Fibroblast of the aortic adventitia (primary cell): ENCODE results near the gene TDRD12. TPM values are rescaled to one million over a fixed set of nuclear protein-coding genes. Genes with fewer than 3 reads are reported as not detected.

Source experiments
- DNase-seq: peaks from one replicate; pipeline ENCODE4 v3.0.0-alpha.2; 2010; ENCODE audit warnings: low read depth
- H3K4me3 ChIP-seq: 2 replicates; pipeline ENCODE4 v1.5.1; 2011; ENCODE audit warnings: low read depth, mild to moderate bottlenecking, control low read depth, low read length, moderate library complexity
- CTCF ChIP-seq: IDR thresholded peaks from 2 replicates; pipeline ENCODE4 v1.5.1; 2011; ENCODE audit warnings: mild to moderate bottlenecking, low read length, control low read depth, inconsistent platforms; ENCODE audit not compliant: insufficient read depth
- small RNA-seq: library from RNA; depleted of rRNA; stranded (forward); fragments of <200 nt; gene quantifications from one replicate; pipeline ENCODE3, GENCODE V24; 2012
- total RNA-seq: library from RNA; depleted of rRNA; stranded (reverse); fragments of >200 nt; gene quantifications from 2 replicates; pipeline ENCODE4 v1.2.3, GENCODE V29; 2012; ENCODE audit warnings: low replicate concordance

TDRD12 gene
- total RNA-seq, 1 donor: 0.36 TPM

- DNase-seq: no peak
- no peak overlapping the region for H3K4me3 ChIP-seq
- no peak for TF ChIP-seq CTCF
These were observed 156.8 kb downstream of the TDRD12 start for GRCh38 chr19:32876236-32876918.

GRCh38 chr19:32876919-32877285 lies 157.3 kb downstream of the TDRD12 start:
- DNase-seq: no peak
- TF ChIP-seq CTCF: no peak
- no peak overlapping the region for H3K4me3 ChIP-seq

Small RNA genes within 50 kb of the gene (small RNA-seq; reads per million reads assigned to genes)
- not detected for gene RN7SKP22

Other genes with a start within 250 kb of the TDRD12 start
- 71.2 and 161 TPM in 2 replicates for gene PDCD5, start 138.6 kb upstream of the TDRD12 start, total RNA-seq
- gene ANKRD27, start 44.6 kb upstream of the TDRD12 start, total RNA-seq: 29.0 and 29.6 TPM in 2 replicates
- 0.36 and 1.5 TPM in 2 replicates for gene RGS9BP, start 43.9 kb upstream of the TDRD12 start, total RNA-seq
- 3.5 and 10.2 TPM in 2 replicates for gene NUDT19, start 27.9 kb upstream of the TDRD12 start, total RNA-seq
- not detected in 2 replicates for gene SLC7A9, start 150.0 kb downstream of the TDRD12 start, total RNA-seq